Esophagus muscularis mucosa (tissue), 3 donors: Measurements from ENCODE around the gene HNRNPLL.

Source experiments
- POLR2A ChIP-seq: fragments of 450-650 bp; IDR thresholded peaks from one replicate; pipeline ENCODE4 v1.6.1; 2017; ENCODE audit warnings: antibody characterized with exemption, moderate library complexity, mild to moderate bottlenecking, low read depth
- POLR2AphosphoS5 ChIP-seq, 2 donors: sonication (generic); formaldehyde crosslinking; IDR thresholded peaks; one replicate each; pipeline ENCODE4 v1.6.1; 2017; ENCODE audit warnings: antibody characterized with exemption in 2 of 2
- TF ChIP-seq, protein P1 (sequence below), 3 experiments: fragments of 200-600 bp in 2 of 3; fragments of 450-650 bp in 1 of 3; sonication (generic) in 2 of 3; IDR thresholded peaks; one replicate each; pipeline ENCODE4 v1.5.1; 2017 to 2019; ENCODE audit warnings: antibody characterized with exemption in 3 of 3, mild to moderate bottlenecking in 2 of 3, moderate library complexity in 1 of 3

DNA sequence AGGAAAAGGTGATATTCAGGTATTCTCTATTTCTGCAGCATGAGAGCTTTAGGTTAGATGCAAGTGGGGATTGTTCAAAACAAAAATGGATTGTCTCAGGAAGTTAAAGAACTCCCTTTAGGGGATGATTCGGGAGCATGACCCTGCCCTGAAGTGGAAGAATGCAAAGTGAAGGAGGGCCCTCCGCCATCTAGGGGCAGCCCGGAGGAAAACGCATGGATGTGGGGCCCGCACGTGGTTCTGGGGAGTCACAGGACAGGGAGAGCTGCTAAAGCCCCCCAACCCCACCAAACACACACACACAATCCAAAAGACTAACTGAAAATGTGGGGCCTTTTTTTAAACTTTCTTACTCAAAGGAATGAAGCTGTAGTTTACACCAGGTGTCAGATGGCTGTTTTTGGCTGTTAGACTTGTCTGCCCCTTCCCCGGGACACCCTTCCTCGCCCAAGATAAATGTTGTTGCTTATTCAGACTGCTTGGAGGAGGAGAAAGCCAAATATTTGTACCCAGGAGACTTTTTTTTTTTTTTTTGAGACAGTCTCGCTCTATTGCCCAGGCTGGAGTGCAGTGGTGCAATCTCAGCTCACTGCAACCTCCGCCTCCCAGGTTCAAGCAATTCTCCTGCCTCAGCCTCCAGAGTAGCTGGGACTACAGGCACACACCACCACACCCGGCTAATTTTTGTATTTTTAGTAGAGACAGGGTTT is 78.8 kb downstream of the HNRNPLL start:
- TF ChIP-seq, protein P1, sequence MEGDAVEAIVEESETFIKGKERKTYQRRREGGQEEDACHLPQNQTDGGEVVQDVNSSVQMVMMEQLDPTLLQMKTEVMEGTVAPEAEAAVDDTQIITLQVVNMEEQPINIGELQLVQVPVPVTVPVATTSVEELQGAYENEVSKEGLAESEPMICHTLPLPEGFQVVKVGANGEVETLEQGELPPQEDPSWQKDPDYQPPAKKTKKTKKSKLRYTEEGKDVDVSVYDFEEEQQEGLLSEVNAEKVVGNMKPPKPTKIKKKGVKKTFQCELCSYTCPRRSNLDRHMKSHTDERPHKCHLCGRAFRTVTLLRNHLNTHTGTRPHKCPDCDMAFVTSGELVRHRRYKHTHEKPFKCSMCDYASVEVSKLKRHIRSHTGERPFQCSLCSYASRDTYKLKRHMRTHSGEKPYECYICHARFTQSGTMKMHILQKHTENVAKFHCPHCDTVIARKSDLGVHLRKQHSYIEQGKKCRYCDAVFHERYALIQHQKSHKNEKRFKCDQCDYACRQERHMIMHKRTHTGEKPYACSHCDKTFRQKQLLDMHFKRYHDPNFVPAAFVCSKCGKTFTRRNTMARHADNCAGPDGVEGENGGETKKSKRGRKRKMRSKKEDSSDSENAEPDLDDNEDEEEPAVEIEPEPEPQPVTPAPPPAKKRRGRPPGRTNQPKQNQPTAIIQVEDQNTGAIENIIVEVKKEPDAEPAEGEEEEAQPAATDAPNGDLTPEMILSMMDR (IDR thresholded peaks at IDR 0.05): peak; percentile 16 to 31 (median 22)
- TF ChIP-seq POLR2AphosphoS5 (IDR thresholded peaks at IDR 0.05) (no peak), POLR2A (no peak)
